GM21390 (cell line): ENCODE results near the gene PBX4.
"Not testable (repeated sequence)": the region's sequence is repeated elsewhere in the genome, so short reads cannot be mapped to it uniquely, and the experiment has no call there.

ENCODE experiments used
- ATAC-seq: cut with Tn5 transposase; IDR thresholded peaks from one replicate; pipeline ENCODE4 v1.9.1; 2021; ENCODE audit not compliant: unreplicated experiment

The PBX4 gene, protein sequence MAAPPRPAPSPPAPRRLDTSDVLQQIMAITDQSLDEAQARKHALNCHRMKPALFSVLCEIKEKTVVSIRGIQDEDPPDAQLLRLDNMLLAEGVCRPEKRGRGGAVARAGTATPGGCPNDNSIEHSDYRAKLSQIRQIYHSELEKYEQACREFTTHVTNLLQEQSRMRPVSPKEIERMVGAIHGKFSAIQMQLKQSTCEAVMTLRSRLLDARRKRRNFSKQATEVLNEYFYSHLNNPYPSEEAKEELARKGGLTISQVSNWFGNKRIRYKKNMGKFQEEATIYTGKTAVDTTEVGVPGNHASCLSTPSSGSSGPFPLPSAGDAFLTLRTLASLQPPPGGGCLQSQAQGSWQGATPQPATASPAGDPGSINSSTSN

DNA sequence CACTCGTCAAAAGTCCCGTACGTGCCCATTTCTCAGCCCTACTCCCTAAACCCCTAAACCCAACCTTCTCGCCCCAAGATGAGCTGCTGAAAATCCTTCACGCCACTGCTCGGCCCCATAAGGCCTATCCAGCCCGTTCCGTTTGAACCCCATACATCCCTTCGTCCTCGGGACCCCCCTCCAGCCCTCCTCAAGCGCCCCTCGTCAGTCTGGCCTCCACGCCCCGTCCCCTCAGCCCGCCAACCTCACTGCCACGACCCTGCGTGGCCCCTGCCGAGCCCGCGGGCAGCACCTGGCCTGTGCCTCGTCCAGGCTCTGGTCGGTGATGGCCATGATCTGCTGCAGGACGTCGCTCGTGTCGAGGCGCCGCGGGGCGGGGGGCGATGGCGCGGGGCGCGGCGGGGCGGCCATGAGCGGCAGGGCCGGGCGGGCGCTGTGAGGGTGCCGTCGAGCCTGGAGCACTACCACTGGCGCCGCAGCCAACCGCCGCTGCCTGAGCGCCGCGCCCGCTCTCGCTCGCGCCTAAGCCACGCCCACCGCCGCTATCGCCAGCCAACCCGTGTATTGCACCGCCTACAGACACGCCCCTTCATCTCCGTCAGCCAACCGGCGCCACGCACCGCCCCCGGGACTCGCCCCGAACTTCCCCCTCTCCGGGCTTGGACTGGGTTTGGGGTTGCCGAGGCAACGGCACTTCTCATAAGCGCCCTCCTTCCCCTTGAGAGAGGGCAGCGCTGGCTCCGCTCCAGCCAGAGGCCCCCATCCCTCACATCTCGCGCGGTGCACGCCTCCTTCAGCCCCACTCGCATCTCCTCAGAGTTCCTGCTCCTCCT is at the start of gene PBX4:
Gene PBX4 (minus strand): TSS at position 469 of the 833 bp plus-strand sequence. CDS start 58 bp downstream, at position 411.
- peak; percentile 87 for ATAC-seq

DNA sequence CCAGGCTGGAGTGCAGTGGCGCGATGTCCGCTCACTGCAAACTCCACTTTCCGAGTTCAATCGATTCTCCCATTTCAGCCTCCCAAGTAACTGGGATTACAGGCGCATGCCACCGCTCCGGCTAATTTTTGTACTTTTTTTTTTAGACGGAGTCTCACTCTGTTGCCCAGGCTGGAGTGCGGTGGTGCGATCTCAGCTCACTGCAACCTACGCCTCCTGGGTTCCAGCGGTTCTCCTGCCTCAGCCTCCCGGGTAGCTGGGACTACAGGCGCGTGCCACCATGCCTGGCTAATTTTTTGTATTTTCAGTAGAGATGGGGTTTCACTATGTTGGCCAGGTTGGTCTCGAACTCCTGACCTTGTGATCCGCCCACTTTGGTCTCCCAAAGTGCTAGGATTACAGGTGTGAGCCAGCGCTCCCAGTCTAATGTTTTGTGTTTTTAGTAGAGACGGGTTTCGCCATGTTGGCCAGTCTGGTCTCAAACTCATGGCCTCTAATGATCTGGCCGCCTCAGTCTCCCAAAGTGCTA is 47.0 kb upstream of the PBX4 start:
- not testable (repeated sequence) for ATAC-seq

DNA sequence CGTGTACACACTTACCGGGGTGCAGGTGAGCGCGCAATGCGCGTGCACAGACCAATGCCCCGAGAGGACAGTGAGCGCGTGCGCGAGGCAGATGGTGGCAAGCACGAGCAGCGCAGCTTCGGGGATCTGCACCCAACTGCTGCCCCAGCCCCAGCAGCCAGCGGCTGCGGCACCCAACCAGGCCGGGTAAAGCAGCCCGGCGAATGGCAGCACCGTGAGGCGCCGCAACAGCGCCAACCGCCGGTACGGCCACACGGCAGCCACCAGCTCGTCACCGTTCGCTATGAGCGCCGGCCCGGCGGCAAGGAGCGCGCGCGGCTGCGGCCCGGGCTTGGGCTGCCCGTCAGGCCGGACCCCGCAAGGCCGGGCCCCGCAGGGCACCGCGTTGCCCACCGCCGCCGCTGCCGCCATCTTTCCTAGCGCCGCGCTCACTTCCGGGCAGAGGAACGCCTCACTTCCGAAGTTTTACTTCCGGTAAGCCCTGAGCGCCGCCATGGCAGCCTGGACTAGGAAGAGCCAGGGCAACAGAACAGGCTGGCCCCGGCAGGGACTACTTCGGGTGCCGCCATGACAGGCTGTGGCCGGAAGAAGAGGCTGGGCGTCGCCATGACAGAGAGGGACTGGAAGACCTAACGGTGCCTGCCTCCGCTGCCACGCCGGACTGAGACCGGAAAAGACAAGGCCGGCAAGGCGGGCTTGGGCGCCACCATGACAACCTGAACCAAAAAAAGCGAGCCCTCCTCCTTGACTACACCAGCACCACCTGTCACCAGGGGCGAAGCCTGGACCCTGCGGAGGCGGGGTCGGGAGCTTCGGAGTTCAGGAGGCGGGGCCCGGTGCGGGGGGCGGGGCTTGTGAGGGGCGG is 45.0 kb upstream of the PBX4 start, which contains the start of gene ATP13A1:
Gene ATP13A1 (minus strand): TSS at position 421 of the 865 bp plus-strand sequence. CDS start 10 bp downstream, at position 411.
- ATAC-seq, result peak; percentile 69

DNA sequence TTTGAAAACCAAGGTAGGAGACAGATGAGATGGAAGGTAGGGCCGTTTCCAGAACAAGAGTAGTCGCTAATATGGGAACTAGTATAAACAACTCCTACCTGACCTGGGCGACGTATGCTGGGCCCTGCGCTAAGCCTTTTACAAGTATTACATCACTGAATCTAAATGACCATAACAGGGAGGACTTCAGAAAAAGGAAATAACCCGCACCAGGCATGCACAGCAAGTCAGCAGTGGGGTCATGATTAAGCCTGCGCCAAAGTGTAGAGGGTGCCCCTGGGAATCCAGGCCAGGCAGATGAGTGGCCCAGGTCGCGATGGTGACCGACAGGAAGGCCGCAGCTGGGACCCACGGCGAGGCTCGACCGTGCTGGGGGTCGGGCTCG is 44.4 kb upstream of the PBX4 start:
- no peak for ATAC-seq

DNA sequence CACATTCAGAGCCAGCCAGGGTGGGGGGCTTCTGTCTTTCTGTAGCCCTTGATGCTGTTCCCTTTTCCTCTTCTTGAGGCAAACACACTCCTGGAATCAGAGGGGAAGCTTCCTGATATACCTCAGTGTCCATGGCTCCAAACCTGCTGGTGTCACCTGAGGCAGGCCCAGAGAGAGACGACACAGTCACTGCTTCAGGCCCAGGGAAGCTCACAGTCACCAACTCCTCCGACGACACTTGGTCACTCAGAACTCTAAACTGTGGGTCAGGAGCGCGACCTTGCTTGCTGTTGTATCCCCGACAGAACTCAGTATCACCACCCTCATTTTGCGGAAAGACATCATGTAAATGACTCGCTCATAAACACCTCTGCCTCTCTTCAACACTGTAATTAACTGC is 43.9 kb upstream of the PBX4 start:
- ATAC-seq, result no peak

DNA sequence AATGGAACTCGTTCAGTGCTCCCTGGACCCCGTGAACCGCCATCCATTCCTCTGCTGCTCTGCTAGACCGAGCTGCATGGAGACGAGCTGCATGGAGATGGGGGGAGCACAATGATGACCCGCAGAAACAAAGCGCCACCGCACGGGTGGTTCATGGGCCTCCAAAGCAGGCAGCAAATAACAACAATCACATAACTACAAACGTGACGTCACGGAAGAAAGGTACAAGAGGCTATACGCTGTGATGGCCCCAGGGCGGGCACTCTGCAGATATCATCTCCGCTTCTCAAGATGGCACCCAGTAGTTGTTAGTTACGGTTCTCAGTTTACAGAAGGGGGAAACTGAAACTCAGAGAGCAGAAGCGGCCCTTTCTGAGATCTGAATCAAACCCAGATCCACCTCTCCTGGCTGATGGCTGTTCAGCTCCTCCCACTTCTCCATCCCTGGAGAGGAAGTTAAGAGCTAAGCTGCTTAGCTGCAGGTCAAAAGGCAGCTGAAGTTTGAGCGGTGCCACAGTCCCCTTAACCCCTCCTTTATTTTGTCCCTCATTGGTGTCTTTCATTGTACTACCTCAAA is 43.3 kb upstream of the PBX4 start:
- peak; percentile 42 for ATAC-seq

DNA sequence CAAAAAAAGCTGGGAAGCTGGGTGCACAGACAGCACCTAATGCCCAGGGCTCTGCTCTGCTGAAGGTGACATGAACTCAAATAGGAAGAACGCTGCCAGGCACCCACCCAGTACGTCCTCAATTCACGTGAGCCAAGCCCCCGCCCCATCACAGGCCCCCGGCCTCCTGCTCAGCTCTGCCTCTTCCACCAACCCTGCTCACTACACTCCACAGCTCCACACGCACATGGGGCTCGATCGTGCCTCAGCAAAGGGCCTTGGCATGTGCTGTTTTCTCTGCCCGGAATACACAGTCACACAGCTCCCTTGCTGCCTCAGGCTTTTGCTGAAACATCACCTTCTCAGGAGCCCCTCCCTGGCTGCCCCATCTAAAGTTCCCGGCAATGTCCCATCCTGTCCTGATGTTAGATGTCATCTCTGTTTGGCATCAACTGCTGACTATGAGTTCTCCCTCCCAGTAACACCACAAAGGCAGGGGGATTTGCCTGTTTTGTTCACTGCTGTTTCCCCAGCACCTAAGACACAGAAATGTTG is 42.7 kb upstream of the PBX4 start:
- ATAC-seq, result no peak

DNA sequence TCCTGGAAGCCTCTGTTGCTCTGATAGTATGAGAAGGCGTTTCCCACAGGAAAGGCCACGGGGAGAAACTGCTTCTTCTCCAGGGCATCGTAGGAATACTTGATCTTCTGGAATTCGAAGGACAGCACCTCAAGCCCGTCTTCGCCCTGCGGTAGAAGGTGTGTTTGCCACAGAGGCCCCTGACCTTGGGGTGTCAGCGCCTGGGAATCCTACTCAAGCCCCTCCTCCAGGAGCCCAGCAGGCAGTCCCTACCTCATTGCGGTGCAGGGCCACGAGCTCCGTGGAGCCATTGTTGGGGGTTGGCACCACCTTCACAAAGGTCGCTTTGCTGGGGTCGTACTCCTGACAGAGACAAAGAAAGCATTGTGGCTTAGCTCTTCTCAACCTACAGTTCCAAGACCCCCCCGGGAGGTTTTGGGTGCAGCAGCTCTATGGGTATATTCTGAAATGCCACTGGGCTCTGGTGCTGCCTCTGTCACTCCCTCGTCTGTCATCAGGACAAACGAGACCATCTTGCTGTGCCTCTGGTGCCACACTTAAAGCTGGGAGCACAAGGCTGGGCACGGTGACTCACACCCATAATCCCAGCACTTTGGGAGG is 41.3 kb upstream of the PBX4 start:
- no peak for ATAC-seq

DNA sequence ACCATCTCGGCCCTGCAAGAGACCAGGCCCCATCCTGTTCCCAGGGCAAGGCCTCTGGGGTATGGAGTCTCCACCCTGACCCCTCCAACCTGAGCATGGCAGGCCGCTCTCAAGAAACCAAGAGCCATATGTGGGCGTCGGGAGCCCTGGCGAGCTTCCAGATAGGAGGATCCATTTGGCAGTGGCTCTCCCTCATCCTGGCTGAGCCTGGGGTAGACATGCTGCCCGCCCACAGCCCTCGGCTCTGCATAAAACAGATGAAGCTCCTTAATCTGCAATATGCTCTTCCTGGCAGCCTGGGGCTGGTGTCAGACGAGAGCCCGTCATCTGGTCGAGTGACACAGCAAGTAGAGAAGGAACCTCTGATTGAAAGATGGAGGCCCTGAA is 38.9 kb upstream of the PBX4 start:
- no peak for ATAC-seq

DNA sequence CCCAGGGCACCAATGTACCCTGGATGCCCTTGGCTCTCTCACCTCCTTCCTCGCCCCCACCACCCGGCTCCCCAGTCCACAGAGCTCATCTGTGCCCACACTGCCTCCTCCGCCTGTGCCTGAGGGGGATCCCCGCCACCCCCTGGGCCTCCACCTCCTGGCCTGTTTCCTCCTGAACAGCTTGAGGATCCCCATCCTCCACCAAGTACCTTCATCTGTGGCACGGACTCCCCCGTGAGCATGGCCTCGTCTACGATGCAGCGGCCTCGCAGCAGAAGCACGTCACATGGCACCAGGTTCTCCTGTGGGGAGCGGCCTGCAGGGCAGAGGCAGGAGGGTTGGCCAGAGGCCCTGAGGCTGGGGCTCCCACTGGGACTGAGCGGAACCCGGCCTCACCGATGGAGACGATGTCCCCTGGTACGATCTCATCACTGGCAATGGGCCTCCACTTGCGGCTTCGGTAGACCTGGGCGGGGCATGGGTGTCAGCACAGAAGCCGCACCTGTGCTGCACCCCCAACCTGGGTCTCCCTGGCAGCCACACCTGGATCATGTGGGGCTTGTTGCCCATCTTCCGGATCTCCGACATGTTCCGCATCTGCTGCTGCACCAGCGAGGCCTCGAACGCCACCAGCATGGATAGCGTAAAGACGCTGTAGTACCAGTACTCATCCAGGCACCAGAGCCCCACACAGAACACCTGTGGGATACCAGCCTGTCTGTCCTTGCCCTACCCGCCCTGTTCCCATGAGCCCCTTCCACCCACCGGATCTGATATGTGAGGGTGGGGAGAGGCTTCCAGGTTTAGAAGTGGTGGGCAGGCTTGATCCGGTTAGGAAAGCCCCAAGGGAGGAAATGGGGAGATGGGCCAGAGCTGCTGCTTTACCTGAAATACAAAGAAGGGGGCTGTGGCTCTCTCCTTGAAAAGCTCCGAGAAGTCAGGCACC is 38.2 kb upstream of the PBX4 start:
- ATAC-seq, result no peak

DNA sequence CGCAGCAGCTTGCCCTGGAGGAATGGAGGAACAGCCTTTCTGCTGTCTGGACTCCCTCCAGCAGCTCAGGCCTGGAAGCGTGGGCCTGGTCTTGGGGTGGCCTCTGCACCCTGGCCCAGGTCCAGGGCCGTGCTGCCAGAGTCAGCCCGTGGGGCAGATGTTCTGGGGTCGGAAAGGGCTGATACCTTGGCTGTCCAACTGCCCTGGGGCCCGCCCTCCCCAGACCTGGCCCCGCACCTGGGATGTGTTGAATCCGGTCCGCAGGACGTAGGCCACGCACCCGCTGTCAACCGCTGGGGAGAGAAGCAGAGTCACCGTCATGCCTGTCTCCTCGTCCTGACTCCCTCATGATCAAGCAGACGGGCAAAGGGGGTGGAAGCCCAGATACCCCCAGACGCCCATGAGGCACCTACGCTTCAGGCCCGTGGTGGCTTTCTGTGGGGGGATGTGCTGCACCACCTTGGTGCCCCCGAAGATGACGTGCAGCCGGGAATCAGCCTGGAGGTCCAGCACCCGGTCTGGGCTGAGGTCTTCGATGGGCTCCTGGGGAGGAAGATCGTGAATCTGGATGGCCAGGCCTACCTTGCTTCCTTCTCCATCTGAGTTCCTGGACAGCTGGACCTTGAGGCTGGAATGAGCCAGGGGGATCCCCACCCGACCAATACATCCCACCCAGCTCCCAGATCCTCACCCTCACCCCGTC is 37.3 kb upstream of the PBX4 start:
- ATAC-seq, result no peak

DNA sequence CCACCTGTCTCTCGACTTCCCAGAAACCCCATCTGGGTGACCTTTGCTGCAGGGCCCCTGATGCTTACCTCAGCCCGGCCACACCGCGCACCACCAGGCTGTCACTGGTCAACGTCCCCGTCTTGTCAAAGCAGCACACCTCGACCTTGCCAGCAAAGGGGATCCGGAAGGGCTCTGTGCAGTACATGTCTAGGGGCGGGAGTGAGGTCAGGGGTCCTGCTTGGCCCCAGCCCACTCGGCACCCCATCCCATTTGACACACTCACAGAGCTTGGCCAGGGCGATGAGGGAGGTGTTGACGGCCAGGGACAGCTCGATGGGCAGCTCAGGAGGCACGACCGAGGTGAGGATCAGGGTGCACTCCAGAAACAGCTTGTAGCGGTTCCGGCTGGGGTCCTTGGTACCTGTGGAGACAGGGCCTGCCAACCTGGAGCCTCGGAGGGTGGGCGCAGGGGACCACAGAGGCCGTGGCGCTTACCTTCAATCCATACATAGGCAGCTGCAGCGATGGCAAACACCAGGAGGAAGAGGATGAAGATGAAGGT is 36.6 kb upstream of the PBX4 start:
- no peak for ATAC-seq

DNA sequence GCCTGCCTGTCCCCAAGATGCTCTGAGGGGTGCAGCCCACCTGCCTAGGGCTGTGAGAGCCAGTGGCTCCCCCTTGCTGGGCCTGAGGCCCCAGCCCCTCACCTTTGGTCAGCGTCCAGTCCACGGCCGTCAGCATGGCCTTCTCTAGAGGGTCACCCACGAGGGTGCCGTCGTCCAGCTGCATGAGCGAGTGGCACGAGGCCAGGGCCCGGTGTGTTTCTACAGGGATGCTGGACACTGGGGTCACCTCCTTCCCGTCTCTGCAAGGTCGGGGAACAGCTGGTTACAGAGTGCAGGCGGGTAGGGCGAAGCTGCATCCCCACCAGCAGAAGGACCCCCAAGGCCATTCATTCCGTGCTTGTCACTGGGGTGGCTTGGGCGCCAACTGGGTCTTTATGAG is 36.0 kb upstream of the PBX4 start:
- ATAC-seq, result no peak

DNA sequence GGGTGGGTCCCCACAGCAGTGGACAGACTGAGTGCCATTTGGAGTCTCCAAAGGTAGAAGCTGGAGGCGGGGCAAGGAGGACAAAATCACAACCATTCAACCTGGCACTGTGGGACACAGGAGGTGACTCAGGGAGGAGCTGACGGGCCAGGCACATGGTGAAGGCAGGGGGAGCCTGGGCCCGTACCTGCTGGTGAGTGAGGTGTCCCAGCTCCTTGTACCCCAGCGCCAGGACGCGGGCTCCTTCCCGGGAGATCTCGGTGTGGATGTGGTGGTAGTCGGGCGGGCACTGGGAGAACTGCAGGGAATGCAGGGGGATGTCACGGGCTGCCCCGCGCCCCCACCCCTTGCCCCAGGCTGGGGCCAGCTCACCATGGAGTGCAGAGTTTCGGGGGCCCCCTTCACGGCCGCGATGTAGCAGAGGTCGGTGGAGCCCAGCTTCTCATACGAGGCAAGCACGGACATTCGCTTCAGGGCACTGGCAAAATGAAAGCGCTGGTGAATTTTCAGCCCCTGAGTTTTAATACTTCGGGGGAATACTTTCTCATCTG is 35.2 kb upstream of the PBX4 start:
- no peak for ATAC-seq

DNA sequence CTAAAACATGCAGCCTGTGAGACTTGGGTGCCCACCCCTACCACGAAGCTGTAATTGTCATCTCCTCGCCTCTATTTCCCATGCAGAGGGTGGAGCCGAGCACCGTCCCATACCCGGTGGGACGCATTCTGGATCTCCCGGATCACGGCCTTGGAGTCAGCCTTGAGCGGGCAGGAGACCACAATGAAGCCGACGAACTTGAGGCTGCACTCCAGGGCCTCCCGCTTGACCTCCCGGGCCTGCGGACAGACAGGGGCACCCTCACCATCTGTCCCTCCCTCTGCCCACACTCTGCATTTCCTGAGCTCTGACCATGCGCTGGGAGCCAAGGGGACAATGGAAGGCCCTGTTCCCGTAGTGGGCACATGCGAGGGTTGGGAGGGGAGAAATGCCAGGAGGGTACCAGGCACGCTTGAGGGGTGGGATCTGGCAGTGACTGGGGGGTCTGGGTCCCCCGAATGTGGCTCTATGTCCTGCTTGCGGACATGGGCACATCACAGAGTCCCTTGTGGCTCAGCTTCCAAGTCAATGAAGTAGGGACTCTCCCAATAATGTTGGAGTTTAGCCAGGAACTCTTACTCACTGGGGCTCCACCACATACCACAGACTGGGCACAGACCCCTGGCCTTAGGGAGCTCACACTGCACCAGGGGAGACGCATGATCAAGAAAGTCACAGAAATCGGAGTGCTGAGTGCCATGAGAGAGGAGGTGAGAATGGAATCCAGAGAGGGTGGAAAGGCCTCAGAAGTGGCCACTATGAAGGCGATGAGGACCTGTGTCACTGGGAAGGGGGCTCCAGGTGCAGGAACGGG is 34.2 kb upstream of the PBX4 start:
- no peak for ATAC-seq

DNA sequence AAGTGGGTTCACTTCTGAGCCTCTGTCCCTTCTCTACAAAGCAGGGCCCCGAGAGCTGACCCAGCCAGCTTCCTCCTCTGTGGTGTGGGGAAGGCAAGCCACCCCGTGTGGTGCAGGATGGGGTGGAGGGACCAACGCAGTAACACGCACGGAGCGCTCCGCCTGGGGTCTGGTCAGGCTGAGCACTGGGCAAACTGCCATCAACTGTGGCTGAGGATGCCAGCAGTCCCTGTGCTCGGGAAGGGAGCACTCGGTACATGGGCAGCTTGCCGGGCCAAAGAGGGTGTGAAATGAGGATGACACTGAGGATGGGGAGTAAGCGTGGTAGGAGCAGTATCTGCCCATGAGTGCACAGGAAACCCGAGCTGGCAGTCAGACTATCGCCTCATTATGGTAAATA is 32.6 kb upstream of the PBX4 start:
- ATAC-seq, result no peak

DNA sequence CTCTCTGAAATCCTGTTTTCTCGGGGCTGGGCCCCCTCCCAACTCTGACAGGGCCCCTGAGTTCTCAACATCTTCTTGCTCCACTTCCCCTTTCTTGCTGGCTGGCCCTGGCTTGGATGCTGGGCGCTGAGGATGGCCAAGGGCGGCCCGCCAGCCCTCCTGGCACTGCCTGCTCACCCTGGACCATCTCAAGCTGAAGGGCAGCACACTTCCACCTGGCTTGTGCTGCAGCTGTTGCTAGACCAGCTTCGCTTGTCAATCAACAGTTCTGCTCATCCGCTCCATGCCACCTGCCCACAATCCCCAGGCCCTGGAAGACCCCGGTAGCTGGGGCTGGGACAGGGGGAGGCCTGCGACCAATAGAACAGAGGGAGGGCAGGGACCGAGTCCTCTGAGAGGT is 31.8 kb upstream of the PBX4 start:
- no peak for ATAC-seq
